Anterior cingulate cortex (tissue), 58 donors: ENCODE data around the gene GRIK4.

ENCODE experiments used
- DNase-seq, 58 donors: peaks; one replicate each; lab custom pipeline; 2025; lab: John Stamatoyannopoulos, UW

Gene GRIK4

DNA sequence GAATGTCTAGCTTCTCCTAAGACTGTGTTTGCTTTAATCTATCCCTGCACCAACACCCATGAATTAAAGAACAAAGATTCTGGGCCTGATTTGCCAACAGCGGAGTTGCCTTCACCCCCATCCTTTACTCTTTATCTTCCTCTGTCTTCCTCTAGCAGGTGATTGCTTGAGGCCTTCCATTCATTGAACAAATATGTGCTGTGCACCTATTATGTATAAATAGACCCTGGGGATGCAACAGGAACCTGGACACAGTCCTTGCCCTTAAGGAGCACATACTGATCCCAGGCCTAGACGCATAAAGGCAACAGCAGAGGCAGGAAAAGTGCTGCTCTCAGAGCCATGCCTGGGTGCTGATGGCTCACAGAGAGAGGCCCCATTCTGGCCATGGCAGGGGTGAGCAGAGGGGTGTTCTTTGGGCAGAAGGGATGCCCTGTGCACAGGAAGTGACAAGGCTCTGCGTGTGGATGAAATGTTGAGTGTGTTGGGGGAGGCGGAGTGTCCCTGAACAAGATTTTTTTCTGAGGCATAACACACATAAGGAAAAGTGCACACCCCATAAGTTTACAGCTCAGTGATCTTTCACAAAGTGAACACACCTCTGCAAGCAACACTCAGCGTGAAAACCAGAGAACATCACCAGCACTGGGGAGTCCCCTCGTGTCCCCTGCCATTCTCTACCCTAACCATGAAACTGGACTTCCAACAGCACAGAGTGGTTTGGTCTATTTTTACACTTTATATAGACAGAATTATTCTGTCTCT lies 145.9 kb downstream of the GRIK4 start:
- no peak for DNase-seq

DNA sequence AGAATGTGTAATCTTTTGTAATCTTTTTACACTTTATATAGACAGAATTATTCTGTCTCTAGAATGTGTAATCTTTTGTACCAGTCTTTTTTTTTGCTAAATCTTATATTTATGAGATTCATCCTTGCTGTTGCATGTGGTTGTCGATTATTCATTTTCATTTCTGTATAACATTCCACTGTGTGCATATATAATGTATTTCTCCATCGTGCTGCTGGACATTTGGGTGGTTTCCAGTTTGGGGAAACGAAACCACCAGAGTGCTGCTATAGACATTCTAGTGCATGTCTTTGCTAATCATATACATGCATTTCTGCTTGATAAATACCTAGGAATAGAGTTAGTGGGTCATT lies 146.5 kb downstream of the GRIK4 start:
- no peak for DNase-seq

DNA sequence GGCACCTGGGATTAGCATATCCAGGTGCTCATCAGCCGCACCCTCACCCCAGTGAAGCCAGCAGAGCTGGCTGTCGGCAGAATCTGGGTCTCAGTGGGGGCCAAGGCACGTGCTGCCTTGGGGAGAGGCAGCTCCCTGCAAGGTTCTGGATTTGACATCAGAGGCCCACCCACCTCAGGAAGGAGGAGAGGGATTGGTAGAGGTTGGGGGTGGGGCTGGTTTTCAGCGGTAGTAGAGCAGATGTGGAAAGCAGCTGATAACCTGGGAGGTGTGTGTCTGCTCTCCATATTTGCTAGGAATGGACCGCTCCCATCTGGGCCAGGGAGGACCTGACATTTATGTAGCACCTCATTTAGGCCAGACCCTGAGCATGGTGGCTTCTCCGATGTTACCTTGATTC lies 147.5 kb downstream of the GRIK4 start:
- DNase-seq = no peak

DNA sequence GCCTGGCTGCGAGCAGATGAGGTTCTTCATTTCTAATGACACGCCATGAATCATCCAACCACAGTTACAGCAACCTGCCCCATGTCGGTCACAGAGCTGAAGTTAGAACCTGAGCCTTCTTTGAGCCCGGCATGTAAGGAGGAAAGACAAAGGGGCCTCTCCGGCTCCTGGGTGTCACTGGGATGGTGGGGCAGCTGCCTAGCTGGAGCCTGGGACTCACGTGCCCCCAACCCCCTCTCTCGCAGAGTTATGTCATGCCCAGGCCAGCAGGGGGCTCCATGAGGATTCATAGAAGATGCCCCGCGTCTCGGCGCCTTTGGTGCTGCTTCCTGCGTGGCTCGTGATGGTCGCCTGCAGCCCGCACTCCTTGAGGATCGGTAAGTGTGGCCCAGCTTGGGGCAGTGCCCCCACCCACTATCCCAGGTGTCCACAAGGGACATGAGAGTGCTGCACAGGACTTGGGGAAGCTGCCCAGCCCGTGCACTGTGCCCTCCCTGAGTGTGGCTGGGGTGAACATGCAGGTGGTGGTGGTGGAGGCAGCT lies 148.5 kb downstream of the GRIK4 start:
- peak in 1 of 58 donors; percentile 16 for DNase-seq

DNA sequence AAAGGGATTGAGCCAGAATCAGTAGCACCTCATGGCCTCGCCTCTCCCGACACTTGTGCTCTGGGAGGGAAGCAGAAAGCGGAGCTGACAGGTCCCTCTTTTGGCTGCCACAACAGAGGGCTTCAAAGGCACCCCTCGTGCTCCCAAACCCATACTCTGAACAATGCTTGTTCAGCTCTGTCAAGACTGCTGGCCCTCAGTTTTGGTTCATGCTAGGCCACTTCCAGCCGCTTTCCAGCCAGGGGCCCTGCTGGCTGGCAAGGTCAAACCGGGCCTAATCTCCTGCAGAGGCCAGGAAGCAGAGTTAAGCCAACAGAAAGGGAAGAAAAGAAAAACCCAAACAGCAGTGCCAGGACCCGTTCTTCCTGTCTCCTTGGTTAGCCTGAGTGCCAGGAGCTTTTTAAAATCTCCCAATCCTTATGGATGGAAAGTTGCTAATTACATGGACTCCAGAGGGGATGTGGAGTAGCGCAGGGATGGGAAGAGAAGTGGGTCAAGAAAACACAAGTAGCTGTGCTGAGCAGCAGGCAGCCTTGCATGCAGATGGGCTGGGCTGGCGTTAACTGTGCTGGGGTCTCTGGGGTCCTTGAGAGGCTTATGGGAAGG lies 150.6 kb downstream of the GRIK4 start:
- peak in 10 of 58 donors; percentile 10 to 54 (median 20) for DNase-seq

DNA sequence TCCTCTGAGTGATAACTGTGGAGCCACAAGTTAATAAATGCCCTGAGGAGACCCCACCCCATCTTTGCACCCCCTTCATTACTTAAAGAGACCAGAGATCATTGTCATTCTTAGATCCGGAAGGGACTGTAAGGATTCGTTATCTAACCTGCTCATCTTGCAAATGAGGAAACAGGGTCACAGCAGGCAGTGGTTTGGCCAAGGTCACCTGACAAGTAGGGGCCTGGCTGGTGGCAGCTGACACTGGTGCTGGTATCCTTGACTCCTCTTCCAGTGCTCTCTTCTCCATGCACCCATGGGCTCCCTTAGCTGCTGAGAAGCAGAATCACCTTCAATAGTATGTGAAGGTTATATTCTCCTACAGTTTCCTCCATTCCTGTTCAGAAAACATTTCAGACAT lies 151.6 kb downstream of the GRIK4 start:
- no peak for DNase-seq

DNA sequence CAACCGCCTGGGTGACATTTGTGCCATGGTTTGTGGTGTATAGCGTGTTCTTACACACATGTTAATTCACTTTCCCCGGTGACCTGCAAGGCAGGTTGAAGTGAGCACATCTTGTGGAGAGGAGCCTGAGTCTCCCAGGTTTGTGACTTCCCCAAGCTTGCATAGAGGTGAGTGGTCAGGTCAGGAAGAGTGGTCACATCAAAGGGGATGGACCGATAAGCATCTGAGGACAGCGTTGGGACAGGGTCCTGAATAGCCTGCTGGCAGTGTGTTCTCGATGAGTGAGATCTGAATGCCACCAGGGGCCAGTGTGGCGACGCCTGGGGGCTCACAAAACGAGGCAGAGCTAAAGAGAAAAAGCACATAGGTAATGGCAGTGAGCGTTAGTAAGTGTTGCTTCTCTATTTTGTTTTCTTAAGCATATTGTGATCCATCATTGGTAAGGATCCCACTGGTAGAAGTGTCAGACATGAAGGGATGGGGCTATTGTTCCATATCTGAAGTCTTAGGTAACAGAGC lies 154.6 kb downstream of the GRIK4 start:
- DNase-seq = no peak

DNA sequence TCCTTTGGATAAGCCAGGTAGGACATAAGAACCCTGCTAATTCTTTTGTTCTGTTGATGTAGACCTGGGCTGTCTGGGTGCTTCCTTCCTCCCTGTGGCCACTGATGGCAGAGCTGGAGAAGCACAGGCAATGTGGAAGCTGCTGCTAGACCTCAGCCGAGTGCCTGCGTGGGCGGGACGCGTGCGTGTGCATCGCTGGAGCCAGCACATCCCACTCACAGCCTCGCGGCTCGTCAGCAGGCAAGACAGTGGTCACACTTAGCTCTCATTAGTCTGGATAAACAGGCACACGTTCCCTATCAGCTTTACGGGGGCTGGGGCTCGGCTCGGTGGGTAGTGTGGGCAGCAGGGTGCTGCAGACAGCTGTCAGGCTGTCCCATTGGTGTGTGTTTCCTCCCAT lies 155.7 kb downstream of the GRIK4 start:
- peak in 37 of 58 donors; percentile 4 to 76 (median 49) for DNase-seq

DNA sequence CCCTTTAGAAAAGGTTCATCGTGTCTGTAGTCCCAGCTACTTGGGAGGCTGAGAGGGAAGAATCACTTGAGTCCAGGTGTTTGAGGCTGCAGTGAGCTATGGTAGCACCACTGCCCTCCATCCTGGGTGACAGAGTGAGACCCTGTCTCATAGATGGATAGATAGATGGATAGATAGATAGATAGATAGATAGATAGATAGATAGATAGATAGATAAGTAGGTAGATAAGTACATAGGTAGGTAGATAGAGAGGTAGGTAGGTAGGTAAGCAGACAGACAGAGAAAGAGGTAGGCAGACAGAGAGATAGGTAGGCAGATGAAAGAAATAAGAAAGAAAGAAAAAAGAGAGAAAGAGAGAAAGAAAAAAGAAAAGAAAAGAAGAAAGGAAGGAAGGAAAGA lies 156.4 kb downstream of the GRIK4 start:
- DNase-seq = no peak

DNA sequence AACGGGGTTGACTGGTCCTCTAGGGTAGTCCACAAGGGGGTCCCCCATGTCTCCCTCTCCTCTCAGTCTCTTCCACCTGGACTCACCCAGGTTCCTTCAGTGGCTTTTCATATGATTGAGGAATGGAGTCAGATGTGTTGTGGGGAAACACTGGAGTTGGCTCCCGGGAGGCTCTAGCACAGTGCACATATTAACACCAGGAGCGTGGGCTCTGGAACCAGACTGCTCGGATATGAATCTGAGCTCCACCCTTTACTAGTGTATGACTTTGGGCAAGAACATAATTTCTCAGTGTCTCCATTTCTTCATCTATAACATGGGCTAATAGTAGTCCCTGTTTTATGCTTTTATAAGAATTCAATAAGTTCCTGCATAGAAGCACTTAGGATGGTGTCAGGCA lies 157.0 kb downstream of the GRIK4 start:
- DNase-seq = no peak

DNA sequence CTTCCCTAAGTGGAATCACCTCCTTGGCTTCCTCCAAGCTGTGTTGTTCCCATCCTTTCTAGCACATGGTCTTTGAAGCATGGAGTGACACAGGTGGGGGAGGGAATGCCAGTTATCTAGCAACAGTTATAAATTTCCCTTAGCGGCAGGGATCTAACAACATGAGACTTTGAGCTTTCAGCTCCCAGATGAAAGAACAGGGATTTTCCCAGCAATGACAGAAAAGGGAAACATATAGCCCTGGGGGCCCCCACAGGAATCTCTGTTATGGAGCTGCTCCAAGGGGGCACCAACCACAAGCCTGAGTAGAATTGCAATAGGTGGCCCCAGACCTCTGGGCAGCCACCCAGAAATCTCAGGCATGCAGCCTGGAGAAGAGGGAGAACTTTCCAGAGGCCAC lies 163.0 kb downstream of the GRIK4 start:
- peak in 1 of 58 donors; percentile 2 for DNase-seq

DNA sequence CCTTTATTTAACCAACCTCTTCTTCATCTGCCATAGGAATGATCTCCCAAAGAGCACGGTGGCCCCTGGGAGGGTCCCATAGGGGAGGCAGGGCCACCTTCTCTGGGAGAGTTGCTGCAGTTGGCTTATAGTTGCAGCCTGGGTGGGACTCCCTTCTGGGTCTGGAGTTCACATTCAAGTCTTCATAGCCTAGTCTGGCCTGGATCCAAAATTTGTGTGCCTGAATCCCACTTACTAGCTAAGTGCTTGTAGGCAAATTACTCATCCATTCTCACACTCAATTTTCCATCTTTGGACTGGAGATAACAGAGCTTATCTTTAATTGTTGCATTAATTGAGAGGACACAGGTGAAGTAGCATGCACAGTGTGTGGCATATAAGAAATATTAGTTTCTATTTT lies 163.6 kb downstream of the GRIK4 start:
- DNase-seq = no peak

DNA sequence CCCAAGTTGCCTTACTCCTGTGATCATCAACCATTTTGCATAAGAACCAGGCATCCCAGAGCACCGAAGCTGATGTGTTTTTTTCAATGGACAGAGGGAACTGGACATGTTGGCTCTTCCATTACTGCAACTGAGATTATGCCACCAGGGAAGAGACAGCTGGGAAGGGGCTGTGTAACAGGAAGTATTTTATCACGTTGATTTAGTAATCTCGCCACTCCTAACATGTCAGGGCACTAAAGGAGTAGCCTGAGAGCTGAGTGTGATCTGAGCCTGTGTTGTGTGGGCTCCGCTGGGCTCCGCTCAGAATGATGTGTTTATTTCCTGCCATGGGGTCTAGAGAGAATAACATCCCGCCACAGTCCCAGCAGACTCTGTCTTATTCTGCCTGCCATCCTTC lies 165.4 kb downstream of the GRIK4 start:
- no peak for DNase-seq

DNA sequence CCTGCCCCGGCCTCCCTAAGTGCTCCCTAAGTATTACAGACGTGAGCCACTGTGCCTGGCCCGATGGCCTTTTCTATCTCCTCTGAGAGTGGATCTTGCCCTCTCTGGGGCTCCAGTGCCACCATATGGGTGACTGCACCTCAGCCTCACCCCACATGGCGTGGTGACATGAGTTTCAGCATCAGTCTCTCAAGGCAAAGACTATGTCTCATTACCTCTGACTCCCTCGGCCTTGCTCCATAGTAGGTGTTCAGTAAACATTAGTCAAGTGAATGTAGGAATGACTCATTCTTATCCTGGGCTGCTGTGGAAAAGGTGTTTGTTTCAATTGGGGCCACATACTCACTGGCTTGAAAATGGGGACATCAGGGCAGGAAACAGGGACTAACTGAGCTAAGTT lies 168.8 kb downstream of the GRIK4 start:
- DNase-seq = no peak

DNA sequence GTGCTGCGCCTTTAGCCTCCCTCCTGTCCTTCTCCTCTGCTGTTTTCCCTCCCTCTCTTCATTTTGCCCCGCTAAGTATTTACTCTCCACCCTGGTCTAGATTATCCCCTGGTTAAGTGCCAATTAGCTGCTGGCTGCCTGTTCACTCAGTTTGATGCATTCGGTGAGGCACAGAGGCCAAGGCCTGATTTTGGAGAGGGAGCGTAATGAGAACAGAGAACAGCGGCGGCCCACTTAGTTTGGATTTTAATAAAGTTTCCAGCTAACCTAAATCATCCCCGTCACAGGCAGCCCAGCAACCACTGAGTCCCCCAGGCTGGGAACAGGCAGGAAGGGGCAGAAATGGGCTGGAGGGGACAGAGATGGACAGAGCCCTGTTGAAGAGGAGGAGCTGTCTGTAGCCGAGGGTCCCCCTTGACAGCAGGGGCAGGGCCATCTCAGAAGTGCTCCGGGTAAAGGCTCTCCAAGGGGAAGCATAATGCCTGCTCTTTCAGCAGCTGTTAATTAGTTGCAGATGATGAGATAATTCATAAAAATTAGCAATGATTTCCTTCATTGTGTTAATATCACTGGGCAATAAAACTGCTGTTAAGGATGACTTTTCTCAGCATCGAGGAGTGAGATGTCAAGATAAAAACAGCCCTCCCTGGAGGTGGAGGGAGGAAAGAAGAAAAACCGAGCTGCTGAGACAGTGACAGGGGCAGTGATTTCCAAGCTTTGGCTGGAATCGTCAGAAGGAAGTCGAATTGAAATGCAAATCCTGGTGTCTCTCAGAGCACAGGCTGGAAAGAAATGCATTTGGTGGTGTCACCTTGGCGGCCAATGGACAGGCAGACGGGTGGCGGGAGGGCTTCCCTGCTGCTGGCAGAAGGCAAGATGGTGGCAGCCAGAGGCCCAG lies 170.1 kb downstream of the GRIK4 start:
- DNase-seq = peak in 1 of 58 donors; percentile 12

DNA sequence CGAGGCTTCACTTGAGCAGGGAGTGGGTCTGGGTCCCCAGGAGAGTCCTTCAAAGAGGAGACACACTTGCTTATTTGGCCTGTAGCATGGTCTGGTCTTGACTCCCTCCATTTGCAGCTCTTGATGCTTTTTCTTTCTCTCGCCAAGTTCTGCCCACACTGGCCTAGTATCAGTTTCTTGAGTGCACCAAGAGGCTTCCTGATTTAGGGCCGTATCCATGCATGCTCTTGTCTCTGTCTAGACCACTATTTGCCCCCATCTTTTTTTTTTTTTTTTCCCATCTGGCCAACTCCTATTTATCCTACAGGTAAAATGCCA lies 170.7 kb downstream of the GRIK4 start:
- no peak for DNase-seq

DNA sequence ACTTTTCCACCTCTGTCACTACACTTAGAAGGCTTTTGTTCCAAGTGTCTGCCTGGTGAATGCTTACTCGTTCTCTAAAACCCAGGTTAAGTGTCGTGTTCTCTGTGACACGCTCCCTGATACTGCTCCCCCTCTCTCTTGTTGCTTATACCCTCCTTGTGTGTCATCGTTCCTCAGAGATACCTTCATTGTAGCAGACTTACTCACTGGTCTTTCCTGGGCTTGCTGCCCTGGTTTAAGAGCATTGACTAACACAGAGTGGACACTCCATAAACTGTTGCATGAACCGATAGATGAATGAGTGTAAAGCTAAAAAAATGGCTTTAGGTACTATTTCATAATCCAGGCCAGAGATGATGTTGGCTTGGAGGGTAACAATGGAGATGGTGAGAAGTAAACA lies 171.3 kb downstream of the GRIK4 start:
- DNase-seq = no peak

DNA sequence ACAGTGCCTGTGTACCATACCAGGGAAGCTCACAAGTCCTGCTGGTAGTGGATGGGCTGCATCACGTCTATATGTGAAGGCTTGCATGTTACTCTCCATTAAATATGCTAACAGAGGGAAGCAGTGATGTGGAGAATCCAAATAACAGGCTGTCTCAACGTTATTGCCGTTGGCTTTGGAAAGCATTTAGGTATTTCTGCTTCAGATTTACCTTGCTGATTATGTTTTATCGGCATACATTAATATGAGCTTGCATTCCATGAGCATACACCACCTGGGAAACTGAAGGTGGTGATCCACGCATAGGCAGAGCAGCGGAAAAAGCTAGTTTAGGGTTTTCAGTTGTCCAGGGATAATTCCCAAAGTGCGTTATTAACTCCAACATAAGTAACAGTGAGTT lies 175.0 kb downstream of the GRIK4 start:
- no peak for DNase-seq

DNA sequence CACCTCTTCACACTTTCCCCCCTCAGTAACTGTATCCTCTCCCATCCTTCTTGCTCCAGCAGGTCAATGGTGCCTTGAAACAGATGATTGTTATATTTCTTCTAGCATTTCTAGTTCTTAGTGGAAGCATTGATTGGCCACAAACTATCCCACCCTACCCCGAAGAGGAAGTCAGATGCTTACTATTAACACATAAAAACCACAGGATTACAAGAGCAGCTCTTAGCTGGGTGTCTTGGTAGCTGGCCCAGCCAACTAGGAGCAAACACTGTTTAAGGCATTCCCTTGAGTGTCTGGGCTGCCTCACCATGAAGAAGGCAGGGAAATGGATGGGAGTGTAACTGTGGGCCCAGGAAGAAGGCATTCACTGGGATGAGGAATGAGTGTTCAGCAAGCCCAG lies 176.6 kb downstream of the GRIK4 start:
- no peak for DNase-seq

DNA sequence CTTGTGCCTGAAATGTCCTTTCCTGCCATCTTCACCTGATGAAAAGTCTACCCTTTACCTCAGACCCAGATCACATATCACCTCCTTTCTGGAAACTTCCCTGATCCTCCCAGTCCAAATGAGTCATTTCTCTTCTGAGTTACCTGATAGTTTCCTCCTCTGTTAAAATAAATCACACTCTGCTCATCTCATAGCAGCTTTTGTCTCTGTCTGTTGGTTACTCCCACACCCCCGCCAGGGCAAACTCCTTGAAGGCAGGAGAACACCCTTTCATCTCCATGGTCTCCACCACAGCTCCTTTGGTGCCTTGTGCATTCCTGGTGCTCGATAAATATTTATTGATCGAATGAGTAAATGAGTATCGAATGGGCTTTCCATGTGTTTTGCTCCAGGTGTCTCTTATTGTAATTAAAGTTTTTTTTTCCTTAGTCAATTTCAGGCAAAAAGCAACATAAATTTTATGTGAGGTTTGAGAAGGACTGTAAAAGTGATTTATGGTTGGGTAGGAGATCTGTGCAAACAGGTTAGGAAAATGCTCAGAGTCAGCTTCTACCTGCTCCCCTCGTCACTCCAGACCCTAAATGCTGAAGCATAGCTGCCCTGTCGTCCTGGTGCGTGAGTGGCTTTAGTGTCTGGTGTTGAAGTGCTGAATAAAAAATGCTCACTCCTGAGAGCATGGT lies 178.2 kb downstream of the GRIK4 start:
- no peak for DNase-seq

DNA sequence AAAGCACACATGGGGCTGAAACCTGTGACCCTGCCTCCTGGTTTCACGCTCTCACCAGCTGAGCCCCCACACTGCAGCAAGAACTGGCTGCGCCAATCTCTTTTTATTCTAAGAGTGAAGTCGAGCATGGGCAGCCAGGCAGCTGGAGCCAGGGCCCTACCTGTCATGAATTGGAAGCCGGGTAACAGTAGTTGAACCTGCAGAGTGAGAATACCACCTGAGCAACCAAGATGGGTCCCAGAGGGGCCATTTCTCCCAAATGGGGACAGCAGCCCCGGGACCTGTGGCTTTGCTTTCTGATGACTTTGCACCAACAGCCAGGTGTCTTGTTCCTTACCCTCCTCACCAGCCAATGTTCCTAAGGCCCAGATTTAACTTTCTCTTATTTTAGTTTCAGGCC lies 178.9 kb downstream of the GRIK4 start:
- DNase-seq = no peak
